ENCODE measurements around the gene DISP3.

The DISP3 gene

DNA sequence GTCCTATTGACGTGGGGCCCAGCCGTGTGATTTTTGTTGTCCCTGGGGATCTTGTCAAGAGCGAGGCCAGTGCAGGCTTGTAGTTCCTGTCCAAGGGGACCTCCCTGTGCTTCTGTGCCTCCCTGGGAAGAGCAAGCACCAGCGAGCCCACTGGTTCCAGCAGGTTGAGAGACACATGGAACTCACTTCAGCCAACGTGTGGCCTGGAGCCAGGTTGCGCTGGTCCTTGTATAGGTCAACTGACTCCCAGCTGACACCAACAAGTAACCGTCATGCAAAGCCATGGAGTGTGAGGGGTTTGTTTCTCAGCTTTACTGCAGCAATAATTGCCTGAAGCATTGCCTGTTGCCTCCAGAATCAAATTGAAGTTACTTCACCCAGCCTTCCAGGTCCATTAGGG, 63.0 kb downstream of the DISP3 start:
- no peak overlapping the region for H3K27ac ChIP-seq (ENCODE audit: low read depth, low read length, poor library complexity, severe bottlenecking)
- H3K9me2 ChIP-seq (ENCODE audit: low read depth, low read length): no peaks in the 10 kb centered on the region
- no peaks in the 10 kb centered on the region for H3K79me2 ChIP-seq (ENCODE audit: insufficient read depth, low read length)
- no peak overlapping the region for H3K4me2 ChIP-seq (ENCODE audit: low read length)
- no peaks in the 10 kb centered on the region for H4K20me1 ChIP-seq (ENCODE audit: insufficient read depth, low read length)
- no peaks in the 10 kb centered on the region for H3K4me1 ChIP-seq (ENCODE audit: insufficient read depth, low read length, severe bottlenecking)
- H3K27me3 ChIP-seq (ENCODE audit: insufficient read depth, low read length): peaks cover 16% of the 10 kb centered on the region
- H2AFZ ChIP-seq (ENCODE audit: low read length): no peak overlapping the region
- no peak overlapping the region for H3K9ac ChIP-seq (ENCODE audit: low read length)
- H3K4me3 ChIP-seq (ENCODE audit: low read depth, low read length, poor library complexity, severe bottlenecking): no peak overlapping the region
- no peaks in the 10 kb centered on the region for H3K9me3 ChIP-seq (ENCODE audit: low read length)
- no peaks in the 10 kb centered on the region for H3F3A ChIP-seq (ENCODE audit: insufficient read depth, low read length)
- no peaks in the 10 kb centered on the region for H3K36me3 ChIP-seq (ENCODE audit: insufficient read depth, low read length)
- TF ChIP-seq EZH2 (IDR thresholded peaks at IDR 0.05; ENCODE audit: borderline replicate concordance, low read length) (no peak), CTCF (IDR thresholded peaks at IDR 0.05; ENCODE audit: low read length) (no peak)

DNA sequence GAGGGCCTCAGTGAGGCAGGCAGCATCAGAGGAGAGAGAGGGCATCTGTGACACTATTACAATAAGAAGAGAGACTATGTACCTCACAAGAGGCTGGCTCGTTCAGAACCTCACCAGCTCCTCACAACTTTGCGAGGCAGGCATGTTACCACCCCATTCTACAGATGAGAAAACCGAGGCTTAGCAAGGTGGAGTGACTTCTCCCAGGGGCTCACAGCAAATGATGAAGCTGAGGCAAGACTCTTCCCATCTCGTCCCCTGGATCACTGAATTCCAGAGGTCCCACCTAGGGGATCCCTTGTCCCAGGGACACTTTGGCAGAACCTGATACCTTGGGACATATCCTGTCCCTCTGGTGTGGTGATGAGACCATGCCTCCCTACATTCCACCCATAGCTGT, 64.4 kb downstream of the DISP3 start:
- H3K9me2 ChIP-seq (ENCODE audit: low read depth, low read length): no peaks in the 10 kb centered on the region
- peaks cover 9% of the 10 kb centered on the region for H3K27me3 ChIP-seq (ENCODE audit: insufficient read depth, low read length)
- no peaks in the 10 kb centered on the region for H3K9me3 ChIP-seq (ENCODE audit: low read length)
- no peaks in the 10 kb centered on the region for H3K36me3 ChIP-seq (ENCODE audit: insufficient read depth, low read length)
- no peak overlapping the region for H3K9ac ChIP-seq (ENCODE audit: low read length)
- no peak overlapping the region for H2AFZ ChIP-seq (ENCODE audit: low read length)
- TF ChIP-seq EZH2 (IDR thresholded peaks at IDR 0.05; ENCODE audit: borderline replicate concordance, low read length): no peak
- TF ChIP-seq CTCF (IDR thresholded peaks at IDR 0.05; ENCODE audit: low read length): no peak
- H4K20me1 ChIP-seq (ENCODE audit: insufficient read depth, low read length): no peaks in the 10 kb centered on the region
- no peak overlapping the region for H3K4me3 ChIP-seq (ENCODE audit: low read depth, low read length, poor library complexity, severe bottlenecking)
- no peaks in the 10 kb centered on the region for H3K4me1 ChIP-seq (ENCODE audit: insufficient read depth, low read length, severe bottlenecking)
- H3K27ac ChIP-seq (ENCODE audit: low read depth, low read length, poor library complexity, severe bottlenecking): no peak overlapping the region
- H3F3A ChIP-seq (ENCODE audit: insufficient read depth, low read length): no peaks in the 10 kb centered on the region
- no peaks in the 10 kb centered on the region for H3K79me2 ChIP-seq (ENCODE audit: insufficient read depth, low read length)
- no peak overlapping the region for H3K4me2 ChIP-seq (ENCODE audit: low read length)

- Histone ChIP-seq H3K4me3 (ENCODE audit: low read depth, low read length, poor library complexity, severe bottlenecking) (no peak overlapping the region), H3K4me2 (ENCODE audit: low read length) (no peak overlapping the region), H3K79me2 (ENCODE audit: insufficient read depth, low read length) (no peaks in the 10 kb centered on the region), H3K36me3 (ENCODE audit: insufficient read depth, low read length) (no peaks in the 10 kb centered on the region), H3K9me2 (ENCODE audit: low read depth, low read length) (no peaks in the 10 kb centered on the region), H3K9ac (ENCODE audit: low read length) (no peak overlapping the region), H3K4me1 (ENCODE audit: insufficient read depth, low read length, severe bottlenecking) (no peaks in the 10 kb centered on the region), H3K27ac (ENCODE audit: low read depth, low read length, poor library complexity, severe bottlenecking) (no peak overlapping the region), H4K20me1 (ENCODE audit: insufficient read depth, low read length) (no peaks in the 10 kb centered on the region), H3K27me3 (ENCODE audit: insufficient read depth, low read length) (peaks cover 7% of the 10 kb centered on the region; the same call in 1 of the 2 replicates), H2AFZ (ENCODE audit: low read length) (no peak overlapping the region), H3F3A (ENCODE audit: insufficient read depth, low read length) (no peaks in the 10 kb centered on the region), H3K9me3 (ENCODE audit: low read length) (no peaks in the 10 kb centered on the region)
- TF ChIP-seq CTCF (IDR thresholded peaks at IDR 0.05; ENCODE audit: low read length): no peak
Observed at GRCh38 chr1:11543796-11544195, 64.8 kb downstream of the DISP3 start.

All from OCI-LY1 (cell line).